Measurements from ENCODE around the gene KRTAP5-5. TPM values are rescaled to one million over a fixed set of nuclear protein-coding genes. Genes with fewer than 3 reads are reported as not detected.

The KRTAP5-5 gene
- total and polyA plus RNA-seq, 2 of the 8 experiments (the other 6 are each of a cell fraction or from before 2014, with no cell fraction given), result 0.09 TPM; not detected in 1

DNA sequence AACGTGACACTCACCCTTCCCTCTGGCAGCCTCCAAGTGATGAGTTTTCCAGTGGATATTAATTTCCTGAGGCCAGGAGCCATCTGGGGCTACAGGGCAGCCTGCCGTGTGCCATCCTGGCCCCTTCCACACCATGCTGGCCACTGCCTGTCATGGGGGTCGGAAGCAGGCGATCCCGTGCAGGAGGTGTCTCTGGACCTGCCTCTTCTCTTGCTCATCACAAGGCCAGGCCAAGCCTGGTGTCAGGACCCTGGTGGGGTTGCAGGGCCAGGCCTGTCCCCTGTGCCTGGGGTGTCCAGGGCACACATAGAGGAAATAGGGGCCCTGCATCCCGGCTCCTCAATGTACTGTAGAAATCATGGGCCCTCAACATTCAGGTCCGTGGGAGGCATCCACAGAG, 24.9 kb upstream of the KRTAP5-5 start:
- Histone ChIP-seq H3K4me3 (ENCODE audit: extremely low read depth in 1 of 4, insufficient read depth in 2 of 4, low read depth in 3 of 4, low read length in 4 of 4) (no peak overlapping the region), H2BK120ac (replicated peaks; ENCODE audit: low read depth, low read length) (no peak overlapping the region), H4K20me1 (replicated peaks in 1 of 2; ENCODE audit: control insufficient read depth in 1 of 2, insufficient read depth in 2 of 2, low read length in 2 of 2) (peaks cover 0 to 2% of the 10 kb centered on the region in 2 experiments), H3K79me2 (ENCODE audit: control insufficient read depth in 1 of 2, insufficient read depth in 2 of 2, low read length in 2 of 2) (no peaks in the 10 kb centered on the region), H4K5ac (ENCODE audit: insufficient read length, low read depth, low read length) (no peak overlapping the region), H3K4ac (replicated peaks; ENCODE audit: insufficient read length, low read depth, low read length) (no peak overlapping the region), H3K23me2 (ENCODE audit: low read depth, low read length) (peaks cover 2% of the 10 kb centered on the region; the same call in 1 of the 2 replicates), H3K9me3 (ENCODE audit: insufficient read depth in 2 of 2, low read depth in 1 of 2, low read length in 1 of 2) (peaks cover 0 to 4% of the 10 kb centered on the region in 2 experiments; a peak in 1 of 4 replicates), H3K27me3 (replicated peaks in 1 of 4; ENCODE audit: control insufficient read depth in 3 of 4, extremely low read depth in 1 of 4, insufficient read depth in 3 of 4, low read length in 3 of 4) (no peaks in the 10 kb centered on the region), H2BK20ac (ENCODE audit: low read length) (no peak overlapping the region), H3K56ac (replicated peaks; ENCODE audit: insufficient read length, low read depth, low read length) (no peak overlapping the region), H4K91ac (replicated peaks; ENCODE audit: insufficient read length, low read length) (no peak overlapping the region), H3K79me1 (ENCODE audit: low read depth, low read length) (no peaks in the 10 kb centered on the region), H2AFZ (ENCODE audit: low read length) (no peak overlapping the region), H2BK12ac (ENCODE audit: low read depth, low read length) (no peak overlapping the region), H3K36me3 (ENCODE audit: control insufficient read depth in 2 of 4, insufficient read depth in 4 of 4, low read length in 3 of 4) (no peaks in the 10 kb centered on the region), H4K8ac (ENCODE audit: extremely low read depth, insufficient read depth, low read length) (no peak overlapping the region), H3K27ac (ENCODE audit: low read depth, low read length) (no peak overlapping the region), H2BK5ac (ENCODE audit: low read depth, low read length) (no peak overlapping the region), H2BK15ac (ENCODE audit: low read length) (no peak overlapping the region), H3K18ac (ENCODE audit: extremely low read depth, low read length) (no peak overlapping the region), H3K4me2 (ENCODE audit: insufficient read depth in 1 of 2, low read depth in 2 of 2, low read length in 2 of 2) (no peak overlapping the region), H3K23ac (ENCODE audit: insufficient read length) (no peak overlapping the region), H3K9ac (replicated peaks in 1 of 4; ENCODE audit: extremely low read depth in 1 of 4, low read depth in 3 of 4, low read length in 3 of 4) (no peak overlapping the region), H3K14ac (ENCODE audit: insufficient read length) (no peak overlapping the region), H2AK5ac (ENCODE audit: low read depth, low read length) (no peak overlapping the region), H3K4me1 (replicated peaks in 1 of 4; ENCODE audit: control insufficient read depth in 3 of 4, insufficient read depth in 4 of 4, low read length in 3 of 4) (no peaks in the 10 kb centered on the region)
- ChIA-PET CTCF (ENCODE audit: partially characterized antibody) (interaction anchor here (1.4 to 1.7 kb wide), 3 partner anchors 9 to 24 kb away, joined by 3 to 7 read pairs (median 6); partner anchors contain the start of gene KRTAP5-5), POLR2A (ENCODE audit: partially characterized antibody) (no interaction called here)
- 97% methylated on average over 7 of the region's 7 CpGs; no CpG with 5 or more reads in 1 of the 2 experiments for WGBS, 2 experiments (ENCODE audit: extremely low coverage in 1 of 2, insufficient coverage in 1 of 2, insufficient read length in 1 of 2, insufficient replicate concordance in 2 of 2, low coverage in 1 of 2, low lambda C conversion rate in 2 of 2, missing lambda C conversion rate in 1 of 2)
- FAIRE-seq, result no peak
- no peak for TF ChIP-seq BCL11A (IDR thresholded peaks at IDR 0.05; ENCODE audit: low read depth in 2 of 2, low read length in 2 of 2)
- no peak for TF ChIP-seq JUND (IDR thresholded peaks at IDR 0.05; ENCODE audit: low read length)
- no peak for TF ChIP-seq POLR2AphosphoS5 (IDR thresholded peaks at IDR 0.05; ENCODE audit: low read depth, low read length)
- TF ChIP-seq SIN3A (conservative IDR thresholded peaks at IDR 0.05 in 1 of 2, IDR thresholded peaks at IDR 0.05 in 1 of 2; ENCODE audit: low read depth in 1 of 2, low read length in 2 of 2), result no peak
- TF ChIP-seq HDAC2 (IDR thresholded peaks at IDR 0.05; ENCODE audit: borderline replicate concordance in 1 of 2, low read depth in 2 of 2, low read length in 2 of 2), result no peak
- TF ChIP-seq GTF2F1 (IDR thresholded peaks at IDR 0.05; ENCODE audit: borderline replicate concordance, low read depth, low read length), result no peak
- no peak for TF ChIP-seq HDAC6 (IDR thresholded peaks at IDR 0.05; ENCODE audit: low read depth, low read length)
- no peak for TF ChIP-seq SAP30 (IDR thresholded peaks at IDR 0.05; ENCODE audit: insufficient read depth, insufficient replicate concordance, low read length)
- TF ChIP-seq CTBP2 (IDR thresholded peaks at IDR 0.05; ENCODE audit: borderline replicate concordance, insufficient read depth, insufficient read length, low read length), result no peak
- TF ChIP-seq EZH2 (IDR thresholded peaks at IDR 0.05; ENCODE audit: low read depth, low read length, severe bottlenecking), result no peak
- DNase-seq (ENCODE audit: low read depth in 1 of 2, low spot score in 2 of 2), result no peak
